Astrocyte of the spinal cord (primary cell): ENCODE measurements around the gene ZP1.
"Not testable (repeated sequence)": the region's sequence is repeated elsewhere in the genome, so short reads cannot be mapped to it uniquely, and the experiment has no call there.

ENCODE experiments used
- DNase-seq: peaks from one replicate; pipeline ENCODE4 v3.0.0; 2011; ENCODE audit warnings: low read depth, low spot score
- H3K4me3 ChIP-seq: 2 replicates; pipeline ENCODE4 v1.5.1; 2011; ENCODE audit warnings: low read depth, mild to moderate bottlenecking, low read length, moderate library complexity
- CTCF ChIP-seq: IDR thresholded peaks from 2 replicates; pipeline ENCODE4 v1.5.1; 2012; ENCODE audit warnings: low read depth, mild to moderate bottlenecking, low read length, inconsistent platforms
- in situ Hi-C: cut with HindIII; loops from 2 replicates; pipeline ENCODE4 v1.10.0; 2017; ENCODE audit warnings: low sequenced_read_pairs

The ZP1 gene

GRCh38 chr11:60866911-60867870, at the start of gene ZP1:
Gene ZP1, plus strand, starts transcription at chr11:60867542. Its CDS starts 20 bp downstream, at chr11:60867562.
- H3K4me3 ChIP-seq = no peak within 1 kb of the TSS
- in situ Hi-C loops = no loop called here
- no peak for TF ChIP-seq CTCF
- DNase-seq = no peak

GRCh38 chr11:60818057-60818456, 49.3 kb upstream of the ZP1 start:
- H3K4me3 ChIP-seq = no peak overlapping the region
- TF ChIP-seq CTCF = no peak
- DNase-seq = no peak
- in situ Hi-C loops = no loop called here

GRCh38 chr11:60821827-60822599, 45.3 kb upstream of the ZP1 start:
- in situ Hi-C loops = no loop called here
- DNase-seq = no peak
- TF ChIP-seq CTCF = no peak
- no peak overlapping the region for H3K4me3 ChIP-seq

- DNase-seq, H3K4me3 ChIP-seq, in situ Hi-C loops: not testable (repeated sequence)
Measured at GRCh38 chr11:60823745-60824306, 43.5 kb upstream of the ZP1 start.

GRCh38 chr11:60825118-60825517, 42.2 kb upstream of the ZP1 start:
- no peak for TF ChIP-seq CTCF
- no peak for DNase-seq
- no peak overlapping the region for H3K4me3 ChIP-seq
- in situ Hi-C loops = no loop called here

GRCh38 chr11:60825790-60826189, 41.6 kb upstream of the ZP1 start:
- H3K4me3 ChIP-seq = no peak overlapping the region
- in situ Hi-C loops = no loop called here
- TF ChIP-seq CTCF = no peak
- DNase-seq = no peak
